ENCODE results near the gene COMMD1. TPM values are rescaled to one million over a fixed set of nuclear protein-coding genes. Genes with fewer than 3 reads are reported as not detected.

The COMMD1 gene
- total and polyA plus RNA-seq, 2 experiments from 2014 or later: 54.9 to 83.7 TPM

DNA sequence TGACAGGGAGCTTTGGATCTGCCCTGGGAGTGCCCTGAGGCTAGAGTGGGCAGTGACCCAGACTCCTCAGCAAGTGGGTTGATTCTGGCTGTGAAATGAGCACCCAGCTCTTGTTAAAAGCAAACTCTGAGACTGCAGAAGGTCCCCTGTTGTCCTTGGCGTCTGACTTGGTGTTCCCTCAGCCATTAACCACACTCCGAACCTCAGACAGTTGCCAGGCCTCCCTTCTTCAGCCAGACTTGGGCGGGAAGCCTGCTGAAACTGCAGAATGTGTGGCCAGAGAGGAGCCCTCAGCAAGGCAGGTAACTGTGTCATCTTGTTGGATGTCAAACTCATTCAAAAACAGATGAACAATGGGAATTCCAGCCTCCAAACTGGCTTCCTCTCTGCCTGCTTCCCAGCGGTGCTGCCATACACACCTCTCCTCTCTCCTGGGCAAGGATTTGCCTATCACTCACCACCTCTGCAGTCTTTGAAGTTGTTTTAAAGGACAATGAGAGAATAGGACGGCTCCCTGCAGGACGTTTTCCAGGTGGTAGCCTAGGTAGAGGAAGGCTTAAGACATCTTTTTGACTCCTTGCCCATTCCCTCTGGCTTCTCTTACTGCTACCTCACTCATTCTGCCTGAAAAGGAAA, 251.5 kb downstream of the COMMD1 start (continued):
- TF ChIP-seq, protein P1, sequence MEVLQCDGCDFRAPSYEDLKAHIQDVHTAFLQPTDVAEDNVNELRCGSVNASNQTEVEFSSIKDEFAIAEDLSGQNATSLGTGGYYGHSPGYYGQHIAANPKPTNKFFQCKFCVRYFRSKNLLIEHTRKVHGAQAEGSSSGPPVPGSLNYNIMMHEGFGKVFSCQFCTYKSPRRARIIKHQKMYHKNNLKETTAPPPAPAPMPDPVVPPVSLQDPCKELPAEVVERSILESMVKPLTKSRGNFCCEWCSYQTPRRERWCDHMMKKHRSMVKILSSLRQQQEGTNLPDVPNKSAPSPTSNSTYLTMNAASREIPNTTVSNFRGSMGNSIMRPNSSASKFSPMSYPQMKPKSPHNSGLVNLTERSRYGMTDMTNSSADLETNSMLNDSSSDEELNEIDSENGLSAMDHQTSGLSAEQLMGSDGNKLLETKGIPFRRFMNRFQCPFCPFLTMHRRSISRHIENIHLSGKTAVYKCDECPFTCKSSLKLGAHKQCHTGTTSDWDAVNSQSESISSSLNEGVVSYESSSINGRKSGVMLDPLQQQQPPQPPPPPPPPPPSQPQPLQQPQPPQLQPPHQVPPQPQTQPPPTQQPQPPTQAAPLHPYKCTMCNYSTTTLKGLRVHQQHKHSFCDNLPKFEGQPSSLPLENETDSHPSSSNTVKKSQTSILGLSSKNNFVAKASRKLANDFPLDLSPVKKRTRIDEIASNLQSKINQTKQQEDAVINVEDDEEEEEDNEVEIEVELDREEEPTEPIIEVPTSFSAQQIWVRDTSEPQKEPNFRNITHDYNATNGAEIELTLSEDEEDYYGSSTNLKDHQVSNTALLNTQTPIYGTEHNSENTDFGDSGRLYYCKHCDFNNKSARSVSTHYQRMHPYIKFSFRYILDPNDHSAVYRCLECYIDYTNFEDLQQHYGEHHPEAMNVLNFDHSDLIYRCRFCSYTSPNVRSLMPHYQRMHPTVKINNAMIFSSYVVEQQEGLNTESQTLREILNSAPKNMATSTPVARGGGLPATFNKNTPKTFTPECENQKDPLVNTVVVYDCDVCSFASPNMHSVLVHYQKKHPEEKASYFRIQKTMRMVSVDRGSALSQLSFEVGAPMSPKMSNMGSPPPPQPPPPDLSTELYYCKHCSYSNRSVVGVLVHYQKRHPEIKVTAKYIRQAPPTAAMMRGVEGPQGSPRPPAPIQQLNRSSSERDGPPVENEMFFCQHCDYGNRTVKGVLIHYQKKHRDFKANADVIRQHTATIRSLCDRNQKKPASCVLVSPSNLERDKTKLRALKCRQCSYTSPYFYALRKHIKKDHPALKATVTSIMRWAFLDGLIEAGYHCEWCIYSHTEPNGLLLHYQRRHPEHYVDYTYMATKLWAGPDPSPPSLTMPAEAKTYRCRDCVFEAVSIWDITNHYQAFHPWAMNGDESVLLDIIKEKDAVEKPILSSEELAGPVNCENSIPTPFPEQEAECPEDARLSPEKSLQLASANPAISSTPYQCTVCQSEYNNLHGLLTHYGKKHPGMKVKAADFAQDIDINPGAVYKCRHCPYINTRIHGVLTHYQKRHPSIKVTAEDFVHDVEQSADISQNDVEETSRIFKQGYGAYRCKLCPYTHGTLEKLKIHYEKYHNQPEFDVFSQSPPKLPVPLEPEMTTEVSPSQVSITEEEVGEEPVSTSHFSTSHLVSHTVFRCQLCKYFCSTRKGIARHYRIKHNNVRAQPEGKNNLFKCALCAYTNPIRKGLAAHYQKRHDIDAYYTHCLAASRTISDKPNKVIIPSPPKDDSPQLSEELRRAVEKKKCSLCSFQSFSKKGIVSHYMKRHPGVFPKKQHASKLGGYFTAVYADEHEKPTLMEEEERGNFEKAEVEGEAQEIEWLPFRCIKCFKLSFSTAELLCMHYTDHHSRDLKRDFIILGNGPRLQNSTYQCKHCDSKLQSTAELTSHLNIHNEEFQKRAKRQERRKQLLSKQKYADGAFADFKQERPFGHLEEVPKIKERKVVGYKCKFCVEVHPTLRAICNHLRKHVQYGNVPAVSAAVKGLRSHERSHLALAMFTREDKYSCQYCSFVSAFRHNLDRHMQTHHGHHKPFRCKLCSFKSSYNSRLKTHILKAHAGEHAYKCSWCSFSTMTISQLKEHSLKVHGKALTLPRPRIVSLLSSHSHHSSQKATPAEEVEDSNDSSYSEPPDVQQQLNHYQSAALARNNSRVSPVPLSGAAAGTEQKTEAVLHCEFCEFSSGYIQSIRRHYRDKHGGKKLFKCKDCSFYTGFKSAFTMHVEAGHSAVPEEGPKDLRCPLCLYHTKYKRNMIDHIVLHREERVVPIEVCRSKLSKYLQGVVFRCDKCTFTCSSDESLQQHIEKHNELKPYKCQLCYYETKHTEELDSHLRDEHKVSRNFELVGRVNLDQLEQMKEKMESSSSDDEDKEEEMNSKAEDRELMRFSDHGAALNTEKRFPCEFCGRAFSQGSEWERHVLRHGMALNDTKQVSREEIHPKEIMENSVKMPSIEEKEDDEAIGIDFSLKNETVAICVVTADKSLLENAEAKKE (CRISPR knock-in tag; IDR thresholded peaks at IDR 0.05): no peak

DNA sequence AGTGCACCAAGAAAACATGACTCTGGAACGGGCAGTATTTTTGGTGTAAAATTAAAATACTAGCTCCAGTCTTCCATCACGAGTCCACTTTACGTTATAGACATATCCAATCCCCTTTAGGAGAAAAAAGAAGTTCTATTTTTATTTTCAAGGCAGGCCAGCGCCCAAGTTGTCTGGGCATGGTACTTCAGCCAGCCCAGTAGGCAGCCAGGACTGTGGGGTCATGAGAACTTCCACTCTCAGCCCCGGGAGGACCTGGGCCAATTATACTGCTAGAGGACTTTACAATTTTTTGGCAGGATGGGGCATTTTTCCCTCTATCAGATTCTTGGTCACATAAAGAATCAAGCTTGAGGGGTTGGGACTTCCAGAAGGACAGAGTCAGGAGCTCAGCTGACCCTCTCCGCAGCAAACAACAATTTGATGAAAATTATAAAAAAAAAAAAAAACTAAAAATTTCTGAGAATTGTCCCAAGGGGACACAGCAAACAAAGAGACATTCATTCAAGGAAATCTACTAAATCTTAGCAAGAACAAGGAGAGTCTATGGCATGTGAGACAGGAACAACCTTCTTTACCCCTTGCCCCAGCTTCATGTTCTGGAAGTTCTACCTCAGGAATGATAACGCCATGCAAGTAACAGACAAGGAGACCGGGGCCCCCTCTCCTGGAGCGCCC, 253.1 kb downstream of the COMMD1 start:
- Histone ChIP-seq H3K27me3 (ENCODE audit: insufficient read depth) (no peaks in the 10 kb centered on the region), H3K4me2 (no peak overlapping the region), H3K36me3 (ENCODE audit: insufficient read depth) (no peaks in the 10 kb centered on the region), H3K4me3 (no peak overlapping the region), H3K4me1 (ENCODE audit: insufficient read depth) (peaks cover 4% of the 10 kb centered on the region; the same call in 1 of the 2 replicates), H4K20me1 (replicated peaks; ENCODE audit: insufficient read depth) (no peaks in the 10 kb centered on the region), H3K79me2 (replicated peaks; ENCODE audit: insufficient read depth) (no peaks in the 10 kb centered on the region), H3K9me2 (ENCODE audit: insufficient read depth) (no peaks in the 10 kb centered on the region), H3F3A (replicated peaks; ENCODE audit: low read depth) (no peaks in the 10 kb centered on the region), H3K27ac (ENCODE audit: low read depth) (no peak overlapping the region), H2AFZ (no peak overlapping the region)
- peaks cover 8% of the 10 kb centered on the region; the same call in 2 of the 3 replicates for H3K9me3 Mint-ChIP-seq
- no peak overlapping the region for H3K27ac Mint-ChIP-seq
- no peak overlapping the region for H3K4me3 Mint-ChIP-seq
- no peak for ATAC-seq
- DNase-seq (ENCODE audit: low spot score): no peak
- peaks cover 15% of the 10 kb centered on the region for H3K4me1 Mint-ChIP-seq
- H3K27me3 Mint-ChIP-seq (ENCODE audit: insufficient read depth, low read depth, poor library complexity): no peaks in the 10 kb centered on the region
- no peaks in the 10 kb centered on the region; the same call in 2 of the 3 replicates for H3K36me3 Mint-ChIP-seq (ENCODE audit: low read depth)
- TF ChIP-seq, protein P1 (CRISPR knock-in tag; IDR thresholded peaks at IDR 0.05): no peak
- no peak for TF ChIP-seq CREB1 (CRISPR knock-in tag; IDR thresholded peaks at IDR 0.05; ENCODE audit: low read depth)
- no peak for TF ChIP-seq ZNF114 (CRISPR knock-in tag; IDR thresholded peaks at IDR 0.05)
- TF ChIP-seq CTCF (conservative IDR thresholded peaks at IDR 0.05; ENCODE audit: low read depth in 2 of 2): no peak

Data from GM23338 (cell line).